ENCODE measurements around the gene CRB2. TPM values are rescaled to one million over a fixed set of nuclear protein-coding genes. Genes with fewer than 3 reads are reported as not detected.
A peak's percentile ranks its signal among the peaks of the same experiment; 100 is the strongest.

The CRB2 gene
- total RNA-seq, 1 donor from 2014 or later = 61.1 TPM

DNA sequence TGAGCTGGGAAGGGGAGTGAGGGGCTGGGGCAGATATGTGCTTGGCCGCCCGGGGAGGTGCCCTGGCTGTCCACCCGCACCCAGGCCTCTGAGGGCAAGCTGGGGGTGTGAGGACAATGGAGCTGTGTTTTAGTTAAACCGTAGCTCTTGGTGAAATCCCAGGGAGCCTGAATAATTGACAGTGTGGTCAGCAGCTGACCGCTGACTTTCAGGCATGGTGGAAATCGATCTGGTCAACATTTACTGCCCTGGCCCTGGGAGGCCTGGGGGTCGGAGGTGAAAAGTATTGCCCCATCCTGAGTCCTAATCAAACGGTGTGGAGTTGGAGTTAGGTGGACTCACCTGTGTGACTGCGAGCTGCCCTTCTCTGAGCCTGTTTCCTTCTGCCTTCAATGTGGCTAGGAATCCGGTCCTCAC is 31.2 kb upstream of the CRB2 start:
- Mint-ChIP-seq H3K9me3 (no peaks in the 10 kb centered on the region), H3K4me1 (ENCODE audit: unreplicated experiment) (peaks cover 37% of the 10 kb centered on the region), H3K36me3 (no peaks in the 10 kb centered on the region), H3K4me3 (no peak overlapping the region), H3K27me3 (no peaks in the 10 kb centered on the region), H3K27ac (peak overlapping the region; percentile 100)
- TF ChIP-seq, protein P1, sequence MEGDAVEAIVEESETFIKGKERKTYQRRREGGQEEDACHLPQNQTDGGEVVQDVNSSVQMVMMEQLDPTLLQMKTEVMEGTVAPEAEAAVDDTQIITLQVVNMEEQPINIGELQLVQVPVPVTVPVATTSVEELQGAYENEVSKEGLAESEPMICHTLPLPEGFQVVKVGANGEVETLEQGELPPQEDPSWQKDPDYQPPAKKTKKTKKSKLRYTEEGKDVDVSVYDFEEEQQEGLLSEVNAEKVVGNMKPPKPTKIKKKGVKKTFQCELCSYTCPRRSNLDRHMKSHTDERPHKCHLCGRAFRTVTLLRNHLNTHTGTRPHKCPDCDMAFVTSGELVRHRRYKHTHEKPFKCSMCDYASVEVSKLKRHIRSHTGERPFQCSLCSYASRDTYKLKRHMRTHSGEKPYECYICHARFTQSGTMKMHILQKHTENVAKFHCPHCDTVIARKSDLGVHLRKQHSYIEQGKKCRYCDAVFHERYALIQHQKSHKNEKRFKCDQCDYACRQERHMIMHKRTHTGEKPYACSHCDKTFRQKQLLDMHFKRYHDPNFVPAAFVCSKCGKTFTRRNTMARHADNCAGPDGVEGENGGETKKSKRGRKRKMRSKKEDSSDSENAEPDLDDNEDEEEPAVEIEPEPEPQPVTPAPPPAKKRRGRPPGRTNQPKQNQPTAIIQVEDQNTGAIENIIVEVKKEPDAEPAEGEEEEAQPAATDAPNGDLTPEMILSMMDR (conservative IDR thresholded peaks at IDR 0.05) = no peak
- DNase-seq (ENCODE audit: extremely low spot score, unreplicated experiment) = no peak

DNA sequence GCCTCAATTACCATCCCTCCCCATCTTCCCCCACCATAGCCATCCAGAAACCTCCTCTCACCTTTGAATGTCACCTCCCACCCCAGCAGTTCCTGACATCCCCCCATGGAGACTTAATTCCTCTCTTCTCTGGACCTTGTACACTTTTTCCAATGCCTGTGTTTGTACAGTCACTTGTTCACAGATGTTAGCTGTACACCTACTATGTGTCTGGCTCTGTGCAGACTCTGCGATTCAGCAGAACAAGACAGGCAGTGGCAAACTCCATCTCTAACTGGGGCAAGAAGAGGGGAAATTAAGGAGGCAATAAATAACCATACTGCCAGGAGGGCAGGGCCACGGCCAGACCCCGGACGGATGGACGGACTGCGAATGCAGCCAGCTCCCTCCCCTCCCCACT is 29.8 kb upstream of the CRB2 start:
- H3K4me1 Mint-ChIP-seq (ENCODE audit: unreplicated experiment) = peaks cover 43% of the 10 kb centered on the region
- TF ChIP-seq, protein P1 (conservative IDR thresholded peaks at IDR 0.05) = no peak
- no peaks in the 10 kb centered on the region for H3K27me3 Mint-ChIP-seq
- no peaks in the 10 kb centered on the region for H3K9me3 Mint-ChIP-seq
- H3K36me3 Mint-ChIP-seq = no peaks in the 10 kb centered on the region
- H3K27ac Mint-ChIP-seq = peak overlapping the region; percentile 100
- H3K4me3 Mint-ChIP-seq = no peak overlapping the region
- DNase-seq (ENCODE audit: extremely low spot score, unreplicated experiment) = no peak

GRCh38 chr9:123326662-123327093 is 29.3 kb upstream of the CRB2 start:
- no peak for DNase-seq (ENCODE audit: extremely low spot score, unreplicated experiment)
- Mint-ChIP-seq H3K36me3 (no peaks in the 10 kb centered on the region), H3K4me3 (no peak overlapping the region), H3K9me3 (no peaks in the 10 kb centered on the region), H3K27ac (peak overlapping the region; percentile 100), H3K27me3 (no peaks in the 10 kb centered on the region), H3K4me1 (ENCODE audit: unreplicated experiment) (peaks cover 47% of the 10 kb centered on the region)
- TF ChIP-seq, protein P1 (conservative IDR thresholded peaks at IDR 0.05) = no peak

GRCh38 chr9:123327697-123328100 is 28.3 kb upstream of the CRB2 start:
- peak overlapping the region; percentile 100 for H3K27ac Mint-ChIP-seq
- DNase-seq (ENCODE audit: extremely low spot score, unreplicated experiment) = no peak
- H3K4me3 Mint-ChIP-seq = peak overlapping the region; percentile 81

GRCh38 chr9:123329329-123329955 is 26.6 kb upstream of the CRB2 start:
- Mint-ChIP-seq H3K9me3 (peaks cover 4% of the 10 kb centered on the region), H3K4me1 (ENCODE audit: unreplicated experiment) (peaks cover 55% of the 10 kb centered on the region), H3K27ac (no peak overlapping the region), H3K27me3 (no peaks in the 10 kb centered on the region), H3K36me3 (no peaks in the 10 kb centered on the region), H3K4me3 (no peak overlapping the region)
- no peak for DNase-seq (ENCODE audit: extremely low spot score, unreplicated experiment)
- TF ChIP-seq, protein P1 (conservative IDR thresholded peaks at IDR 0.05) = no peak

More at GRCh38 chr9:123327697-123328100, 28.3 kb upstream of the CRB2 start:
- TF ChIP-seq, protein P1 (conservative IDR thresholded peaks at IDR 0.05) = no peak
- H3K9me3 Mint-ChIP-seq = peaks cover 4% of the 10 kb centered on the region
- H3K36me3 Mint-ChIP-seq = no peaks in the 10 kb centered on the region
- H3K4me1 Mint-ChIP-seq (ENCODE audit: unreplicated experiment) = peaks cover 50% of the 10 kb centered on the region
- no peaks in the 10 kb centered on the region for H3K27me3 Mint-ChIP-seq
